HuH-7 (cell line): ENCODE data around the gene COL12A1.

Experiments
- DNase-seq: peaks from one replicate; pipeline ENCODE4 v3.0.0; 2011; ENCODE audit warnings: low spot score

COL12A1 gene

DNA sequence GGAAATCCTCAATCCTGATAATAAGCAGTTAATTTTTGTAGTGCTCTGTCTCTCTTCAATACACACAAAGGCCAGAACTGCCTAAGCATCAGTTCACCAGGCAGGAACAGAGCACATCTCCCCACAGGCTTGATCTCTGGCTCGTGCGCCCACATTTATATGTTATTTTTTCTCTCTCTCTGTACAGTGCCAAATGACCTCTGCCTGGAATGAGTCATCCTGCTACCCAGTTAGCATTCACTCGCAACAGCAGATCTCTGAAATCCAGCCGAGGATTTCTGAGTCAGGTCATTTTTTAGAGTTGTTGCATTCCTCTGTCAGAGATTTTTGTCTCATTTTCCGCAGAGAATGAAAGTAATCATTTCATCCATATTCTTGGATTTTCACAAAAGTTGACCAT, 107.1 kb downstream of the COL12A1 start:
- DNase-seq, result peak; percentile 48

DNA sequence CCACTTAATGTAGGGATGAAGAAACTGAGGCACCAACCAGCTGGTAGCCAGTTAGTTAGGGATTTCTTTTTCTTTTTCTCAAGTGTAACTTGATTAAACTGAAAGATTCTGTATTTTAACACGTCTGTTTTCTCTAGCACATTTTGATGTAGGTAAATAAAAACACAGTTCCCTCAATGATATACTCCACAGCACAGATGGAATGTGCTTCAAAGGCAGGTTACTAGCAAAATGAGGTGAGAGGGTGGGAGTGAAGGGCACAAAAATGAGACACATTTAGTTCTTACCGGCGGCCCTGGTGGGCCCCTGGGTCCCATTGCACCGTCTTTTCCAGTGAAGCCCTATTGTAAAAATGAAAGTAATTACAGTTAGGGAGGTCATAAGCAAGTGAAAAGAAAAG, 108.9 kb downstream of the COL12A1 start:
- no peak for DNase-seq

DNA sequence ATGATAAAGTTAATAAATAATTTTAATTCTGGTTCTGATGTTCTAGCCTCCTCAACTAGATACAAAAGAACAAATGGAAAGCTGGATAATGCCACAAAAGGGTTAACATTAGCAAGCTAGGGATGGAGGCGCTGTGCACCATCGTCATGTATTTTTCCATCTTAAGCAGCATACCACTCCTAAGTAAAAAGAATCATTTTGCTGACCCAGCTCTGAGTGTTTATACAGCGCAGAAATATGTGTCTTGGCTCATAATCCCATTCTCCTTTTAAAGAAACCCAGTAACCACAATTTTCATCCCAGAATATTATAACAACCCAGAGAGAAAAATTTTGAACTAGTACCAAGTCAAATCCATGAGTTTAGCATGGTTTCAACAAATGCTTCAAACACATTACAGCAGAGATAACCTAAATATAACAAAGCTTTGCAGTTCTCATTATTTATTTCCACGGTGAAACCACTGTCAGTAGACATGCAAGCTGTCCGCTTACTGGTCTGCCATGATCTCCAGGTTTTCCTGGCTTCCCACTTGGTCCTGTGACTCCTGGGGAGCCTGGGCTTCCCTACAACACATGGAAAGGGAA, 111.1 kb downstream of the COL12A1 start:
- no peak for DNase-seq

DNA sequence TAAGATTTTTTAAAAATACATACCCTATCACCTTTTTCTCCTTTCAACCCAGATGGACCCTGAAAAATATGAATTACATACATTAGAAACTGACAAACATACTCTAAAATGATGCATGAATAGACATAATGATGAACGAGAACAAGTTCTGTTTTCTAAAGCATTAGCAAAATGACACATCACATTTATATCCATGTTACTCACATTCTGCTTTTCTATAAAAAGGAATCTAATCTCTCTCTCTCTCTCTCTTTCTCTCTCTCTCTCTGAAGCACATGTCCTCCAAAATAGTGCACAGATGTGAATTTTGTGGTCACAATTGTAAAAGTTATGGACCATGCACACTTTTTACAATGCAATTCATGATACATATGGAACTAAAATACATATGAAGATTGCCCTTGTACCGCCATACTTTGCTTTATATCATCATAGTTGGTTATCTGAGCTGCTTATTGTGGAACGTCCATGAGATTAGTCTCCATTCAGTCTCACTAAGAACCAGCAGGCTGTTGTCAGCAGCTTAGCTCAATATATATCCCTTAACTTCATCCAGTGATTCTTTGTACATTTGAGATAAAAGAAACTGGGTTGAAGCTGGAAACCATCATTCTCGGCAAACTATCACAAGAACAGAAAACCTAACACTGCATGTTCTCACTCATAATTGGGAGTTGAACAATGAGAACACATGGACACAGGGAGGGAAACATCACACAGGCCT, 114.2 kb downstream of the COL12A1 start:
- no peak for DNase-seq

DNA sequence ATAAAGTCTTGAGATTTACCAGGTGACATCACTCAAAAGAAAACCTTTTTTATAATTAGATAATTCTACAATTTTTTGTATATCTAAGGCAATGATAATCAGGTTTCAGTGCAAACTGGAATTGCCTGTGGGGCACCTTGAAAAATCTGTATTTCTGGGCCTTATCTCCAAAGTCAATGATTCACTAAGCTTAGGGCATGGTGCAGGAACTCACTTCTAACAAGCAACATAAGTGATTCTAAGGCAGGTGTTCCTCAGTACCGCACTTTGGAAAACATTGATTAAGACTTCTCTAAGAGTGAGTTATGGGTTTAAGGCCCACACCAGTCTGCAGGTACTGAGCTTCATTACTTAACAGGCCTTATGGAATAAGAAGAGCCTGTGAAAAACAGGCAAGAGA, 115.3 kb downstream of the COL12A1 start:
- peak; percentile 72 for DNase-seq

DNA sequence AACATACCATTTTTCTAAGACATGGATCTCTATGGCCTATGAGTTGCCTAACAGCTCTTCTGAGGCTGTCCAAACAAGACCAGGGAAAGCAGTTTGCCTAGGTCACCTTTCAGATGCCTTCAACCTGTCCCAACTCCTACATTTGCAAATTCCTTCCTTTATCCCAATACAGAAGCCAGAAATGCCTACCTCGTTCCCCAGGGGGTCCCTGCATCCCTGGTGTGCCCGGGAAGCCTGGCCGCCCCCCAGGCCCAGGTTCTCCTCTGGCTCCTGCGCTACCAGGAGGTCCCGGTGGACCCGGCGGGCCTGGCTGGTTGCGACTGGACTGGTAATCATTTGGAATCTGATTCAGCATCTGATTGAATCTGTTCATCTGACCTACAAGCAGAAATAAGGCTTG, 115.9 kb downstream of the COL12A1 start:
- no peak for DNase-seq

DNA sequence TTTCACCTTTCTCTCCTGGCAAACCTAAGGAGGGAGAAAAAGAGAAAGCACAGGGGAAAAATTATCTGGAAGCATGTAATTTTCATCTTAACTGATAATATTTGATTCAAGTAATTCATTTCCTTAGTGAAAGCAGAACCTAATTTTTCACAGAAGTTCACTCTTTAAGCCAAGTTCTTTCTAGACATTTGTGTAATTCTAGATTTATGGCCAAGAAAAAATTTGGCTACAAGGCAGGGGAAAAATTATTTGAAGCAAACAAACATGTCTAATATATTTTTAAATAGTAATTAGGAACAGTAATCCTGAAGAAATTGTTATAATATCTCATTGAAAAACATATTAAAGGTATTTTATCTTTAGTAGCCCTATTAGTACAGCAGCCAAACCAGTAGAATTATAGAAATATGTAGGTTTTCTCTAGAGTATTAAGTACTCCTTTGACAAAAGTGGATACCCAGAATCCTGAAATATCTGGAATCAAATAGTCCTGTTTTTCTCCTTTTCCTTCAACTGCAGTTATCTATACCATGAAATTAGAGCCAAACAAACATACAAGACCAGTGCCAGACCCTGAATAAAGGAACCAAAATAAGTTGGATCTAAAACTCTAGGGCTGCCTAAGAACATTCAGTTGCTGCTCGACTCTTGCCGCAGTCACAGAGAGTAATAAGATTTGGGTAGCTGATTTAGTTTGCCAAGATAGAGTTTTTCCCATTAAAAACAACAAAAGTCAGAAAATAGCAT, 116.5 kb downstream of the COL12A1 start:
- no peak for DNase-seq

DNA sequence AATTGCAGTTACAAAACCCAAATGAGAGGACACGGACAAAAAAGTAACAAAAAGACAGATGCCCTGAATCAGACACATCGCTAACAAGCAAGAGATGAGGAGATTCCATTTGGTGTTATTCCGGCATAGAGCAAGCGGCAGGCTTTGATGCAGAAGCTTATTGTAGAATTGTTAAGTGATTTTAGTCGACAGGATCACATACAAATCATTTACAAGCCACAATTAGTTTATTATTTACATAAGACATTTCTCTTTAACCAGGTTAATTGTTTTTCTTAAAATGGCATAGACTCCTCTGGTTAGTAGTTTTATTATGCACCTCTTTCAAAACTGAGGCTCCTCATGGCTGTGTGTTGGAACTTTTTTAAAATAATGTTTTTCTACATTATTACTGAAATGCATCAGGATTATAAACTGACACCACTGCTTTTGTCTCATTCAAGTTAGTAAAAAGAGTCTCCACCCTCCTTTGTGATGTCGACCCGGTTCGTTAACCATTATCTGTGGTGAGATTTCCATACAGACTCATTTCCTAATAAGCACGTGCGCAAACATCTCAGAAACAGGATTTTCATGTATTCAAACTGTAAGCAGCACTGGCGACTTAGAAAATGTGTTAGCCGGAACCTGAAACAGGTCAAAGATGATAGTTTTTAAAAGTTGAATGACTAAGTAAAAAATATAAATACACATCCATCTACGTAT, 119.8 kb downstream of the COL12A1 start:
- no peak for DNase-seq

DNA sequence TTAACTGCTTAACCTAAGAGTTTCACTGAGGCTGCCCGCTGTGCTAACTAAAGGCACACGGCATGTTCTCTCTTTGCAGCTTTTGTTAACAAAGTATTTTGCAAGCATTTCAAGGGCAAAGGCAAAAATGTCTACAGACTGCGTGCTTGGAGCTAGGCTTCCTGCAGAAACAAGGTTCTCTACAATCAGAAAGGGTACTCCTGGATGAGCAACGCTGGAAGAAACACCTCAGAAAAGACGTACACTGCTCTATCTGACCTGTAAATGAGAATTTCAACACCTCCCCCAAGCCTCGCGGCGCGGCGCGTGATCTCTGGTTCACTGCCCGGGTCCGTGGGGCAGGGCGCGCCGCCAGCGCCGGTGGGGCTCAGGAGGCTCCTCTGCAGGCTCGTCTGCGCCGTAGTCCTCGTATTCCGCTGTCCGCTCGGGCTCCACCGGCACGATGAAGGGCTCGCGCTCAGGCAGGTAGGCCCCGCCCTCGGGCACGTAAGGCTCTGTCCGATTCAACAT, 120.9 kb downstream of the COL12A1 start:
- DNase-seq, result peak; percentile 73

DNA sequence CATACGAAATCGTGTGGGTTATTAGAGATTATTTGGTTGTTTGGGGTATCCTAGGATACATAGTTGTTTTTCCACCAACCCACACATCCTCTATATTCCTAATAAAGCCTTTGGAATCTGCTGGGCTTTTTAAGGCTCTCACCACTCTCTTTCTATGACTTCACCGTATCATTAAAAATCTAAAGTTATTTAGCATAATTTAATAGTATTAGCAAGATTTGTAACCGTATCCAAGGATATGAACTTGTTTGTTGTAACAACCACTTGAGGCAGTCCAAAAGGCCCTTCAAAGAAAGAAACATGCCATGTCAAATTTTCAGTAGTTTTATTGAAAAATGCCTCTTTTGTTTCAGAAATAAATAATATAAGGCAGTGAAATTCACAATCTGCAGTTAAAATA, 121.8 kb downstream of the COL12A1 start:
- no peak for DNase-seq

DNA sequence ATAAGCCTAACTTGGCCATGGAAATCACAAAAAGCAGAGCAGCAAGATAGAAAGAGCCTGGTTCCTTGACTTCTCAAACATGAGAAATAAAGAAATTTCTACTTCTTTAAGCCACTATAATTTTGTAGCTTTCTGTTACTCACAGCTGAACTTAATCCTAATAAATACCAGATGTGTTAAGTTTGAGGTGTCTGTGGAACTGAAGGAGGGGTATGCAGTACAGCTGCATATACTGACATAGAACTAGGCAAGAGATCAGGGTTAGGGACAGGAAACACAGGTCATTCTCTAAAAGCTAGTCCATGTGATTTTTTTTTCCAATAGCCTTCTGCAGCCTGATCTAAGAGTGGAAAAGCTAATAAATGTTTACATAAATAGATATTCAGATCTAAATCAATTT, 123.9 kb downstream of the COL12A1 start:
- DNase-seq, result no peak

DNA sequence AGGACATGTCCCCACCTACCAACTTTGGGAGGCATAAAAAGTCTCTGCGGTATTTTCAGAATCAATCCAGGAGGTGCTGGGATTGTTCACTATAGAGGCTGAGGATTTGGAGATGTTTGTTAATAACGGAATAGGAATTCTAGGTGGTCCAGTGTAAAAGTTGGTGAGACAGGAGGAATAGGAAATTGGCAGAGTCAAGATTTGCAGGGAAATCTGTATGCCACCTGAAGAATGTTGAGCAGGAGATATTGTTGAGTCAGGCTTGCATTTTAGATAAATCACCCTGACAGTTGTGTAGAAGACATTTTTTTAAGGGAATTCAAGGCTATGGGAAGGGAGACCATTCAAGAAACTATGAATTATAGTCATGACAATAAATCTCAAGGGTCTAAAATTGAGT, 124.8 kb downstream of the COL12A1 start:
- no peak for DNase-seq

DNA sequence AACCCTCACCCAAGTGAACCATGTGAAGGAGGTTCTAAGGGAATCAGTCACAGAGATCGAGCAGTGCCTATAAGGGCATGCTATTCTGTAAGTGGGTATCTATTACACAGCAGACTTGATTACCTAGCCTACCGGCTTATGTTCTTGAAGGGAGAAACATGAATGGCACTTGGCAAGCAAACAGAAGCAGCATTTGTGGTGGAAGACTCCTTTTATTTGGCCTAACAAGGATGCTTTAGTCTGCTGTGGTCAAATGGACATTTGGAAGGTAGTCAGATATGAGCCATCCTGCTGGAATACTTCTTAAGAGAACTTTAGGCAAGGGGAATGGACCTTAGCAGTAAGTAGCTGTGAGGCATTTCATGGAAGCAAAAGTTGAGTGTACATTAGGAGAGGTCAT, 126.3 kb downstream of the COL12A1 start:
- DNase-seq, result no peak

DNA sequence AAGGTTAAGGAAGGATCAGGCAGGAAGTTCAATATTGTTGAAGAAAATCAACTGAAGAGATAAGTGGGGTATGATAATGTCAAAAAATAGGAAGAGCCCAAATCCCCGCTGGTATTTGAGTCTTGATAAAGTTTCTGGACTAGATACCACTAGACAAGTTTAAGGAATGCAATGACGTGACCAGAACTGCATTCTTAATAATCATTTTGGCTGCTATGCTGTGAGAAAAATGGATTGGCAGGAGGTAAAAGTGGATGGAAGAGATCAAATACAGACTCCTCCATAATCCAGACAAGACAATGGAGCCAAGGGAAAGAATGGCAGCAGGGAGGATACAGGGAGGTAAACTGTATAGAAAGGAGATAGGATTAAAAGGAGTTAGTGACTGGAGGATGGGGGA, 128.2 kb downstream of the COL12A1 start:
- DNase-seq, result no peak

DNA sequence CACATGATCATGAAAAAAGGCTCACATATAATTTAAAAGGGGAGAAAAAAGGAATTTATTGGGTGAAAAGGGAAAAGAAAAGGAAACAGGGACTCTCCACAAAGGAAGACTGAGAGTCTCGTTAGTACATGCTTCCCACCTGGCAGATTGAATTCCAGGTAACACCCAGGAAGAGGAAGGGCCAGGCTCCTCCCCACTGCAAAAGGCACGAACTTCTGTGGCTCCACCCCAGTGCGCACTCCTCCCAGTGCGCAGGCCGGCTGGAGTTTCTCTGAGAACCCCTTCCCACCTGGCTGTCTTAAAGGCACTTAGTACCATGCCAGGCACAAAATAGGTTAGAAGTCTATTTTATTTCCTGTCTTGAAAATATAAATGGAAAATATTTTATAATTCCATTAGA, 129.8 kb downstream of the COL12A1 start:
- DNase-seq, result no peak

DNA sequence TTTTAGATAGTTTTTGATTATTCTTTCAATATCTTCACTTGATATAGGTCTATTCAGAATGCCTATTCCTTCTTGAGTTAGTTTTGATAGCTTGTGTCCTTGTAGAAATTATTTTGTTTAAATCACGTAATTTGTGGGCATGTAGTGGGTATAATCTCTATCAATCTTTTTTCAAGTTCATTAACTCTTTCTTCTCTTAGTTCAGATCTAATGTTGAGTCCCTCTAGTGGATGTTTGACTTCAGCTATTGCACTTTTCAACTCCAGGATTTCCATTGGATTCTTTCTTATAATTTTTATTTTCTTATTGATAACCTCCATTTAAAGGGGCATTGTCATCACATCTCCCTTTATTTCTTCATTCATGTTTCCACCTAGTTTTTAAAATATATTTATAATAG, 135.6 kb downstream of the COL12A1 start:
- DNase-seq, result no peak

DNA sequence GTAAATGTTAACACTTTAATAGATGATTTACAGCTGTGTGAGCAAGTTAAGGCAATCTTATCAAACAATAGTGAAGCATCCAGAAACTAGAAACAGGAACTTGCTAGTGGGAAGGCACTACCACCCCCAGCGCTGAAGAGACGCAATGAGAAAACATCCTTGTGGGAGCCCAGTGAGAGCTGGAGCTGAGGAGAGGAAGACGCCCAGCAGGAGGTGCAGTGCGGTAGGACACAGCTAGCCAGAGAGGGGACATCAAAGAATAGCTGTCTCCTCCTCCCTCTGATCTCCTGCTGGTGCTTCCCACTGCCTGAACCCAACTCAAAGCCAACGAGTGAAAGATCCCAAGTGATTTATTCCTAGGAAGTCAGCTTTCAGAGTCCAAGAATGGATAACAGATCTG, 140.3 kb downstream of the COL12A1 start:
- no peak for DNase-seq

DNA sequence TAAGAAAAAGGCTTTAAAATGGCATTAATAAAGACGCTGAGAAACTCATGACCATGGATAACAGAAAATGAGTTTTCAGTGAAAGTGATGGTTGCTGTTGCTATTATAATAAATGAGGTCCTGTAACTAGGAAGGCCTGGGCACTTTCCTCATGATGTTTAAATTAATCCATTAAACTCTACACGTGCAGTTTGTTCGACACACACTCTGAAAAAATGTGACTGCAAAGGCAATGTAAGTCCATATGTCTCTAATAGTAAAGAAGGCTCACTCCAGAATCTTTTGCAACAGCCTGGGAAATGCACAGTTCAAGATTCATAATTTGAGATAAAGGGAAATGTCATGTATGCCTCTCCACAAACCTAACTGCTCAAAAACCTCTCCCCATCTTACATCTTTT, 153.4 kb downstream of the COL12A1 start:
- no peak for DNase-seq

DNA sequence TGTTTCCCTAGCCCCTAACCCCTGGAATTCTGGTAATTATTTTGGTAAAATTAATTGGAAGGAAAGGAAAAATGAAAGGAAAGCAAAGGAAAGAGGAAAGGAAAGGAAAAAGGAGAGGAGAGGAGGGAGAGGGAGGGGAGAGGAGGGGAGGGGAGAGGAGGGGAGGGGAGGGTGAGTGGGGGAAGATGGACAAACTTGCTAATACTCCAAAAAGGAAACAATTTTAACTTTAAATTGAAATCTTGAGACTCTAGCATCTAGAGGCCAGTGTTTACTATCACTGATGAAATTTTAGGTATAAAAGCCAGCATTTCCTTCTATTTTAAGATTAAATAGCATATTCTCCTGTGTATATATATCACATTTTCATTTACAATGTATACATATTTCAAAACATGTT, 156.5 kb downstream of the COL12A1 start:
- no peak for DNase-seq

DNA sequence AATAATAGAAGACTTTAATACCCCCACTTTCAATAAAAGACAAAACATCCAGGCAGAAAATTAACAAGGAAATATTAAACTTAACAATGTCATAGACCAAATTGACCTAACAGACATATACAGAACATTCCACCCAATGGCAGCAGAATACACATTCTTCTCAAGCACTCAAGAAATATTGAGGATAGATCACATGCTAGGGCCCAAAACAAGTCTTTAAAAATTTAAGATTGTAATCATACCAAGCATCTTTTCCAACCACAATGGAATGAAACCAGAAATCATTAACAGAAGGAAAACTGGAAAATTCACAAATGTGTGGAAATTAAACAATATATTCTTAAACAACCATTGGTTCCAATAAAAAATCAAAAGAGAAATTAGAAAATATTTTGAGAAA, 161.0 kb downstream of the COL12A1 start:
- DNase-seq, result no peak

DNA sequence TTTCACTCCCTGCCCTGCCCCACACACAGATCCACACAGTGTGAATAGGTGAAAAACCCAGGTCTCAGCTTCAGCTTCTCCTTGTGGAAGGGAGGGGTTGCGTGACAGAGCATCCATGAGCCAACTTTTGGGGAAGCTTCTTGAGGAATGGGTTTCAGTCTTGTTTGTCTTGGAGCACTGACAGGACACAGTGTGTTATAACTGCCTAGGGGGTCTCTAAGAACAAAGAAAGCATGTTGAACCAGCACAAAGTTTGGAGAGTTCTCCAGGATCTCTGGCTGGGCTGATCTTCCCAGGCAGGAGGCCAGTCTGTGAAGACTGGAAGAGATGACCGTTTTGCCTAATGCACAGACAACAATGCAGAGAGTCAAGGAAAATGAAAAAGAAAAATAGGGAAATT, 164.5 kb downstream of the COL12A1 start:
- no peak for DNase-seq
